SK-N-SH (cell line): ENCODE data around the gene NYAP1. TPM values are rescaled to one million over a fixed set of nuclear protein-coding genes. Genes with fewer than 3 reads are reported as not detected.

Experiments used
- CTCF ChIA-PET: fragments of 300-600, 350-600 bp; formaldehyde crosslinking; extraction: SDS; loops from one replicate; lab custom pipeline; 2021; lab: Yijun Ruan, JAX
- POLR2A ChIA-PET: fragments of 350-600 bp; sonication (Branson Sonifier 250); formaldehyde crosslinking; extraction: SDS; loops from one replicate; lab custom pipeline; 2020; ENCODE audit warnings: antibody characterized with exemption, inconsistent platforms; lab: Yijun Ruan, JAX
- DNase-seq: peaks from one replicate; pipeline ENCODE4 v3.0.0; 2012
- H2AFZ ChIP-seq: fragments of 200-600 bp; sonication (generic); 2 replicates; pipeline ENCODE4 v1.8.1; 2016; ENCODE audit warnings: antibody characterized with exemption, mild to moderate bottlenecking, low read depth
- H3F3A ChIP-seq: fragments of 200-600 bp; sonication (generic); replicated peaks from 2 replicates; pipeline ENCODE3; 2016; ENCODE audit warnings: antibody characterized with exemption, mild to moderate bottlenecking; ENCODE audit not compliant: insufficient read depth
- H3K27ac ChIP-seq, 2 experiments: fragments of 200-500 bp in 1 of 2; fragments of 200-600 bp in 1 of 2; sonication (Bioruptor generic) in 1 of 2; sonication (generic), shearing (Covaris generic) in 1 of 2; 2 replicates each; pipeline versions ENCODE4 v1.5.1 to v1.6.1; 2014 to 2016; ENCODE audit warnings: low read depth in 2 of 2, inconsistent platforms in 1 of 2, low read length in 1 of 2, mild to moderate bottlenecking in 1 of 2, mixed read lengths in 1 of 2
- H3K27me3 ChIP-seq: fragments of 200-600 bp; sonication (generic), shearing (Covaris generic); 2 replicates; pipeline ENCODE4 v1.6.1; 2016; ENCODE audit warnings: mixed run types; ENCODE audit not compliant: insufficient read depth
- H3K36me3 ChIP-seq, 2 experiments: fragments of 200-500 bp in 1 of 2; fragments of 200-600 bp in 1 of 2; sonication (Bioruptor generic) in 1 of 2; sonication (generic) in 1 of 2; replicated peaks in 1 of 2; 2 replicates each; pipeline versions ENCODE3 to v1.5.1; 2014 to 2016; ENCODE audit warnings: low read length in 1 of 2, mild to moderate bottlenecking in 1 of 2; ENCODE audit not compliant: insufficient read depth in 2 of 2, control insufficient read depth in 1 of 2
- H3K4me1 ChIP-seq, 2 experiments: fragments of 200-500 bp in 1 of 2; fragments of 200-600 bp in 1 of 2; sonication (Bioruptor generic) in 1 of 2; sonication (generic), shearing (Covaris generic) in 1 of 2; 2 replicates each; pipeline versions ENCODE4 v1.5.1 to v1.6.1; 2014 to 2016; ENCODE audit warnings: low read depth in 1 of 2, low read length in 1 of 2, mixed run types in 1 of 2; ENCODE audit not compliant: insufficient read depth in 2 of 2, control insufficient read depth in 1 of 2
- H3K4me2 ChIP-seq: fragments of 200-600 bp; sonication (generic), shearing (Covaris generic); 2 replicates; pipeline ENCODE4 v1.6.1; 2017; ENCODE audit warnings: mixed run types
- H3K4me3 ChIP-seq, 2 experiments: fragments of 200-500 bp in 1 of 2; fragments of 200-600 bp in 1 of 2; sonication (Bioruptor generic) in 1 of 2; sonication (generic), shearing (Covaris generic) in 1 of 2; 2 replicates each; pipeline versions ENCODE4 v1.5.1 to v1.8.1; 2014 to 2016; ENCODE audit warnings: low read depth in 2 of 2, inconsistent platforms in 1 of 2, low read length in 1 of 2, mild to moderate bottlenecking in 1 of 2, mixed read lengths in 1 of 2, moderate library complexity in 1 of 2
- H3K79me2 ChIP-seq: fragments of 200-600 bp; sonication (generic); 2 replicates; pipeline ENCODE4 v1.8.1; 2017; ENCODE audit warnings: mild to moderate bottlenecking; ENCODE audit not compliant: insufficient read depth
- H3K9ac ChIP-seq: fragments of 200-600 bp; sonication (generic); 2 replicates; pipeline ENCODE4 v1.6.1; 2017; ENCODE audit warnings: mixed run types
- H3K9me2 ChIP-seq: fragments of 200-600 bp; sonication (generic); 2 replicates; pipeline ENCODE4 v1.6.1; 2017; ENCODE audit warnings: mixed run types
- H3K9me3 ChIP-seq: fragments of 200-600 bp; sonication (generic); 2 replicates; pipeline ENCODE4 v1.6.1; 2017; ENCODE audit warnings: mixed run types, mild to moderate bottlenecking, moderate library complexity
- H4K20me1 ChIP-seq: fragments of 200-600 bp; sonication (generic); 2 replicates; pipeline ENCODE4 v1.6.1; 2017; ENCODE audit warnings: mild to moderate bottlenecking, mixed run types; ENCODE audit not compliant: insufficient read depth
- CHD2 ChIP-seq: fragments of 150-350 bp; IDR thresholded peaks from 2 replicates; pipeline ENCODE4 v1.6.1; 2018; ENCODE audit warnings: low read length; ENCODE audit not compliant: partially characterized antibody
- CTCF ChIP-seq: fragments of 200-600 bp; sonication (generic); IDR thresholded peaks from 2 replicates; pipeline ENCODE4 v1.6.1; 2017; ENCODE audit warnings: antibody characterized with exemption, mild to moderate bottlenecking, moderate library complexity
- ELF1 ChIP-seq: IDR thresholded peaks from 2 replicates; pipeline ENCODE4 v1.4.0; 2012
- FOXM1 ChIP-seq: IDR thresholded peaks from 2 replicates; pipeline ENCODE4 v1.4.0; 2012; ENCODE audit warnings: low read depth, mild to moderate bottlenecking
- GABPA ChIP-seq: IDR thresholded peaks from 2 replicates; pipeline ENCODE4 v1.4.0; 2012; ENCODE audit warnings: low read depth, mild to moderate bottlenecking
- GATA2 ChIP-seq: sonication (generic); formaldehyde crosslinking; IDR thresholded peaks from 2 replicates; pipeline ENCODE4 v1.5.0; 2020; ENCODE audit warnings: mild to moderate bottlenecking, missing genetic modification reagents
- IRF3 ChIP-seq: fragments of 150-350 bp; IDR thresholded peaks from 2 replicates; pipeline ENCODE4 v1.6.1; 2016; ENCODE audit warnings: mild to moderate bottlenecking, low read depth, low read length
- JUND ChIP-seq: IDR thresholded peaks from 2 replicates; pipeline ENCODE4 v1.4.0; 2012
- MEF2A ChIP-seq: IDR thresholded peaks from 2 replicates; pipeline ENCODE4 v1.4.0; 2012; ENCODE audit warnings: low read depth, borderline replicate concordance
- NFIC ChIP-seq: IDR thresholded peaks from 2 replicates; pipeline ENCODE4 v1.4.0; 2012; ENCODE audit warnings: borderline replicate concordance
- NRF1 ChIP-seq: IDR thresholded peaks from 2 replicates; pipeline ENCODE4 v1.6.1; 2012; ENCODE audit warnings: low read depth, mild to moderate bottlenecking, low read length
- SMC3 ChIP-seq: IDR thresholded peaks from 2 replicates; pipeline ENCODE4 v1.6.1; 2012; ENCODE audit warnings: low read depth, low read length, improper control_type of control experiment
- TEAD4 ChIP-seq: IDR thresholded peaks from 2 replicates; pipeline ENCODE4 v1.4.0; 2012; ENCODE audit warnings: mild to moderate bottlenecking, borderline replicate concordance; ENCODE audit not compliant: insufficient read depth
- USF2 ChIP-seq: fragments of 150-350 bp; IDR thresholded peaks from 2 replicates; pipeline ENCODE4 v1.6.1; 2017; ENCODE audit warnings: antibody characterized with exemption, low read length, low read depth, borderline replicate concordance
- WGBS: methylation state at CpG from one replicate; pipeline ENCODE4 v1.1.6; 2017; ENCODE audit warnings: low lambda C conversion rate; 5-methylcytosine and 5-hydroxymethylcytosine counted together
- polyA plus RNA-seq, 3 experiments: library from polyadenylated mRNA; depleted of rRNA; stranded (reverse); fragments of >200 nt; gene quantifications; 2 replicates each; pipeline ENCODE4 v1.2.3, GENCODE V29; 2012
- TF ChIP-seq, protein P1 (sequence below): IDR thresholded peaks from 2 replicates; pipeline ENCODE4 v1.4.0; 2012; ENCODE audit warnings: low read depth, borderline replicate concordance

The NYAP1 gene
- polyA plus RNA-seq, 1 of the 3 experiments (the other 2 are of a cell fraction) = 6.0 TPM

DNA sequence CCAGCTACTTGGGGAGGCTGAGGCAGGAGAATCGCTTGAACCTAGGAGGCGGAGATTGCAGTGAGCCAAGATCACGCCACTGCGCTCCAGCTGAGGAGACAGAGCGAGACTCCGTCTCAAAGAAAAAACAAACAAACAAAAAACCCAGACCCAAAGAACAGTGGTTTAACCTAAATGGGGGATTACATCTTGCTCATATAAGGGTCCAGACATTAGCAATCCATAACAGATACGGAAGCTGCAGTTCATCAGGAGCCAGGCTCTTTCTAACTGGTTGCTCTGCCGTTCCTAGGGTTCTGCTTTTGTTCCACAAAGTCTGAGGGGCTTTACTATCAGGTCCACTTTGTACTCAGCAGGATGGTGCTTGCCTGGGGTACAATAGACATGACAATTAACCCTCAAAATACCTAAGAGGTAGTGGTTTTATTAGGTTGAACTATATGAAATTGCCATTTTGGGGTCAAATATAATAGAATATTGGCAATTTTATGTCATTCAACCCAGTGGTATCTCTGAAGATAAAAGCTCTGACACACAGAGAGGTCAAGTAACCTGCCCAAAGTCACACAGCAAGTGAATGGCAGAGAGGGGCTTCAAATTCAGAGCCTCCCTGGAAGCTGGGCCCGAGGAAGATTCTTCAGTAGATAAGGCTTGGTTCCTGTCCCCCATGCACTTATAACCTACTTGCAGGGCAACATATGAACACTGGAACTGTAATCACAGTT, 21.3 kb downstream of the NYAP1 start:
- Histone ChIP-seq H3K27me3 (no peaks in the 10 kb centered on the region), H3K27ac (no peak overlapping the region), H4K20me1 (no peaks in the 10 kb centered on the region), H3K36me3 (no peaks in the 10 kb centered on the region), H3F3A (no peaks in the 10 kb centered on the region), H3K79me2 (no peaks in the 10 kb centered on the region), H3K4me3 (no peak overlapping the region), H3K9me3 (no peaks in the 10 kb centered on the region), H3K4me1 (no peaks in the 10 kb centered on the region; a peak in 1 of 4 replicates), H3K9me2 (no peaks in the 10 kb centered on the region), H3K9ac (no peak overlapping the region), H2AFZ (no peak overlapping the region), H3K4me2 (no peak overlapping the region)
- 95% methylated on average over 9 of the region's 9 CpGs for WGBS
- no peak for DNase-seq
- no peak for TF ChIP-seq NFIC
- no peak for TF ChIP-seq GABPA
- no peak for TF ChIP-seq TEAD4
- no peak for TF ChIP-seq NRF1
- TF ChIP-seq JUND = no peak
- TF ChIP-seq, protein P1, sequence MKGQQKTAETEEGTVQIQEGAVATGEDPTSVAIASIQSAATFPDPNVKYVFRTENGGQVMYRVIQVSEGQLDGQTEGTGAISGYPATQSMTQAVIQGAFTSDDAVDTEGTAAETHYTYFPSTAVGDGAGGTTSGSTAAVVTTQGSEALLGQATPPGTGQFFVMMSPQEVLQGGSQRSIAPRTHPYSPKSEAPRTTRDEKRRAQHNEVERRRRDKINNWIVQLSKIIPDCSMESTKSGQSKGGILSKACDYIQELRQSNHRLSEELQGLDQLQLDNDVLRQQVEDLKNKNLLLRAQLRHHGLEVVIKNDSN = no peak
- TF ChIP-seq CHD2 = no peak
- no peak for TF ChIP-seq USF2
- no peak for TF ChIP-seq IRF3
- no peak for TF ChIP-seq MEF2A
- TF ChIP-seq CTCF = no peak
- no peak for TF ChIP-seq FOXM1
- TF ChIP-seq SMC3 = no peak
- no peak for TF ChIP-seq ELF1
- TF ChIP-seq GATA2 = no peak
- CTCF ChIA-PET = interaction anchor here (0.5 to 1.7 kb wide), 6 partner anchors 10 to 59 kb away, joined by 3 to 7 read pairs (median 4); partner anchors contain the start of gene NYAP1
- POLR2A ChIA-PET = no interaction called here
